Measurements from ENCODE around the gene C7.

Gene C7

DNA sequence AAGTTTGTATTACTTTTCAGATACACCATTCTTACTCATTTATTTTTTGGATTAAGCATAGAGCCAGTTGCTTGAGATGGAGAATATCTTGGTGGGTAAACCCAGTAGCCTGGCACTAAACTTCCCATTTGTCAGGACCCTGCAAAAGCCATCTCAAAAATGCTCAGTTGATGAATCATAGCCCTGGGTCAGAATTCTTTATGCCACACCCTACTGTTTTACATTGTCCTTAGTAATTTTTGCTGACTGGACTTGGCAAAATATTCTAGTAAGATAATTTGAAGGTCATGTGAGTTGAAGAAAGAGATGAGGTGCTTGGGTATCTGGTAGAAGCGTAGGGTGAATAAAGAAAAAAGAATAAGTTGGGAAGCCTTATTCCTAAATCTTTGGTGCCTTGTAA lies 50.7 kb downstream of the C7 start:
- no peak for TF ChIP-seq MYC (IDR thresholded peaks at IDR 0.05; ENCODE audit: low read depth, low read length)
- TF ChIP-seq, protein P1, sequence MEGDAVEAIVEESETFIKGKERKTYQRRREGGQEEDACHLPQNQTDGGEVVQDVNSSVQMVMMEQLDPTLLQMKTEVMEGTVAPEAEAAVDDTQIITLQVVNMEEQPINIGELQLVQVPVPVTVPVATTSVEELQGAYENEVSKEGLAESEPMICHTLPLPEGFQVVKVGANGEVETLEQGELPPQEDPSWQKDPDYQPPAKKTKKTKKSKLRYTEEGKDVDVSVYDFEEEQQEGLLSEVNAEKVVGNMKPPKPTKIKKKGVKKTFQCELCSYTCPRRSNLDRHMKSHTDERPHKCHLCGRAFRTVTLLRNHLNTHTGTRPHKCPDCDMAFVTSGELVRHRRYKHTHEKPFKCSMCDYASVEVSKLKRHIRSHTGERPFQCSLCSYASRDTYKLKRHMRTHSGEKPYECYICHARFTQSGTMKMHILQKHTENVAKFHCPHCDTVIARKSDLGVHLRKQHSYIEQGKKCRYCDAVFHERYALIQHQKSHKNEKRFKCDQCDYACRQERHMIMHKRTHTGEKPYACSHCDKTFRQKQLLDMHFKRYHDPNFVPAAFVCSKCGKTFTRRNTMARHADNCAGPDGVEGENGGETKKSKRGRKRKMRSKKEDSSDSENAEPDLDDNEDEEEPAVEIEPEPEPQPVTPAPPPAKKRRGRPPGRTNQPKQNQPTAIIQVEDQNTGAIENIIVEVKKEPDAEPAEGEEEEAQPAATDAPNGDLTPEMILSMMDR (IDR thresholded peaks at IDR 0.05; ENCODE audit: low read depth, low read length), result no peak
- TF ChIP-seq POLR2A (IDR thresholded peaks at IDR 0.05; ENCODE audit: extremely low read depth, insufficient read length), result no peak
- TF ChIP-seq, protein P2, sequence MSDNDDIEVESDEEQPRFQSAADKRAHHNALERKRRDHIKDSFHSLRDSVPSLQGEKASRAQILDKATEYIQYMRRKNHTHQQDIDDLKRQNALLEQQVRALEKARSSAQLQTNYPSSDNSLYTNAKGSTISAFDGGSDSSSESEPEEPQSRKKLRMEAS (IDR thresholded peaks at IDR 0.05; ENCODE audit: low read depth, low read length), result no peak
- no peak for DNase-seq (ENCODE audit: low read depth)
- no peak overlapping the region for H3K4me3 ChIP-seq (ENCODE audit: low read depth, low read length)

DNA sequence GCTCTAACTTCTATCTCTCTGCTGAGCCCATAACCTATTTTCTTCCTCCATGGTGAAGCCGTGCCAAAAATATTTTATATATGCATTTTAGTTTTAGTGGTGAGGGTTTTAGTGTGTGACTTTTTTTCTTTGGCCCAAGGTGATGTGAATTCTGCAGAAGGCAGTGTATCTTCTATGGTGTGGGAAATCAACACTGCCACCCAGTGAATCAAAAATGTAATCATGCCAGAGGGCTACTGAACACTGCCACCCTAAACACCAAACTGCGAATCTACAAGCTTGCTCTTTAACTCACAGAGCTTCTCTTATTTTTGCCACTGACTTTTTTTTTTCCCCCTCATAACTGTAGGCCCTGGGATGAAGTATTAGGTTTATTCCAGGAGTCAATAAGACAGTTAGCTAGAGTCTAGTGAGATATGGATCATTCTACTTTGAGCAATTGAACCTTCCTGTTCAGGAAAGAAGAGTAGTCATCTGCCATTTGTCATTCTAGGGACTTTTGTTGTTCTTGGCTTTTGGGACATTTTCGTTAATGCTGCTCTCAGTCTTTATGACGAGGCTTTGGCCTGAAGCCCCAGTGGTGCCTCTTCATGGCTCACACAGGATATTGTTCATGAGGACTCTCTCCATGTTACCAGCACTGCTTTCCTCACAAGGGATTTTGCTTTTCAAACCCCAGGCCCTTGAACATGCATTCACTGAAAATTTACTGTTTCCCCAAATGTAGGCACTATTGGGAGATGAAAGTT lies 53.1 kb downstream of the C7 start:
- TF ChIP-seq, protein P1 (IDR thresholded peaks at IDR 0.05; ENCODE audit: low read depth, low read length), result no peak
- TF ChIP-seq POLR2A (IDR thresholded peaks at IDR 0.05; ENCODE audit: extremely low read depth, insufficient read length) (no peak), MYC (IDR thresholded peaks at IDR 0.05; ENCODE audit: low read depth, low read length) (no peak)
- TF ChIP-seq, protein P2 (IDR thresholded peaks at IDR 0.05; ENCODE audit: low read depth, low read length), result no peak
- no peak for DNase-seq (ENCODE audit: low read depth)
- no peak overlapping the region for H3K4me3 ChIP-seq (ENCODE audit: low read depth, low read length)

DNA sequence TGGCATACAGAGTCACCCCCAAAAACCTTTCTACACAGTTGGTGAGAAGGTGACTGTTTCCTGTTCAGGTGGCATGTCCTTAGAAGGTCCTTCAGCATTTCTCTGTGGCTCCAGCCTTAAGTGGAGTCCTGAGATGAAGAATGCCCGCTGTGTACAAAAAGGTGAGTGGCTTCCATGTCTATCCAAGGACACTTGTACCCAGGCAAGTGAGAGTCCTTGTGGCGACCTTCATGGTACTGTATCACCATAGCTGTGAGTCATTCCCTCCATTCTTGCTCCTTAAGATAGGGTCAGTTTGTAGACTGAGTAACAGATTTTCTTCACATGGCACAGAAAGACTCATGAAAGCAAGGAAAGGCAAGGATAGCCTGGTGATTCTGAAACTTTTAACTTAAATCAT lies 63.1 kb downstream of the C7 start:
- no peak overlapping the region for H3K4me3 ChIP-seq (ENCODE audit: low read depth, low read length)
- TF ChIP-seq, protein P1 (IDR thresholded peaks at IDR 0.05; ENCODE audit: low read depth, low read length), result no peak
- no peak for TF ChIP-seq POLR2A (IDR thresholded peaks at IDR 0.05; ENCODE audit: extremely low read depth, insufficient read length)
- TF ChIP-seq, protein P2 (IDR thresholded peaks at IDR 0.05; ENCODE audit: low read depth, low read length), result no peak
- TF ChIP-seq MYC (IDR thresholded peaks at IDR 0.05; ENCODE audit: low read depth, low read length), result no peak
- no peak for DNase-seq (ENCODE audit: low read depth)

DNA sequence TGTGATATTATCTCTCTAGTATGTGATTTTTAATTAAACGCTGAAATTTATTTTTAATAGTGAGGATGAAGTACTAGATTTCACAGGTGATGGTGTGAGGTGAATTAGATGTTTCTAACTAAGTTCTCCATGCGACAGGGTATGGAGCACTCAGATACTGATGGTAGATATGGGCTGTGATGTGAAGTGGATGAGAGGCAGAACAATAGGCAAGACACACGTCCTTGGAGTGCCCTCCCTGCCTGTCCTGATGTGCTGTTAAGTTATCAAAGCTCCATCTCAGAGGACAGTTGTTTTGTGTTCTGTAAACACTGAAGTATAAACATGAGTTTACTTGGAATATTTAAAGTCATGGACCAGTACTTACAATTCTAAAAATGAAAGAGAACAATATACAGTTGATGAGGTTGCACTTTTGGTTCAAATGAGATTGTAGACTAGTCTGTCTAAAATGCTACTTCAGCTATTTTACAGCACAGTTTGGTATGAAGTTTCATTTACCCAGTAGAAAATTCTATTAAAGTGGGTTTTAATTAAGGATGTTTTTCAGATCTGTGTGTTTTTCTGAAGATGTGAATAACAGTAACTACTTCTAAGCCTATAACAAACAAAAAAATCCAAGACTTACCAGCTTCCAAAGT lies 64.2 kb downstream of the C7 start:
- no peak overlapping the region for H3K4me3 ChIP-seq (ENCODE audit: low read depth, low read length)
- DNase-seq (ENCODE audit: low read depth), result no peak
- TF ChIP-seq POLR2A (IDR thresholded peaks at IDR 0.05; ENCODE audit: extremely low read depth, insufficient read length) (no peak), MYC (IDR thresholded peaks at IDR 0.05; ENCODE audit: low read depth, low read length) (no peak)

DNA sequence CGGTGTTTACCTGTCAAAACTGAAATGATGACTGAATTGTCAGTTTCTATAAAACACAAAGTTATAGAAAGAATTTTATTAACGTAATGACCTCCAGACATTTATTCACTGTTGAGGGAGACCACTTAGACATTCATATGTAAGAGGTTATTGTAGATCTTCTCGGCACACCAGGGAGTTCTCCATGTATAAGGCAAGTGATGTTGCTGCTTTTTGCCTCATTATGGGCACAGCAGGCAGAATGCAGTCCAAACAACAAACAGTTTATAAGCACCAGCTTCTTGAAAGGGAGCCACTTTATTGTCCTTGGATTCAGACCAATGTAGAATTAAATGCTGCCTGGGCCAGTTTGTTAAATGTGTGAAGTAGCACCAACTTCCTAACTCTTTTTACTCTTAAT lies 66.7 kb downstream of the C7 start:
- no peak for DNase-seq (ENCODE audit: low read depth)
- TF ChIP-seq MYC (IDR thresholded peaks at IDR 0.05; ENCODE audit: low read depth, low read length), result no peak
- TF ChIP-seq POLR2A (IDR thresholded peaks at IDR 0.05; ENCODE audit: extremely low read depth, insufficient read length), result no peak
- TF ChIP-seq, protein P2 (IDR thresholded peaks at IDR 0.05; ENCODE audit: low read depth, low read length), result no peak
- TF ChIP-seq, protein P1 (IDR thresholded peaks at IDR 0.05; ENCODE audit: low read depth, low read length), result no peak
- H3K4me3 ChIP-seq (ENCODE audit: low read depth, low read length), result no peak overlapping the region

DNA sequence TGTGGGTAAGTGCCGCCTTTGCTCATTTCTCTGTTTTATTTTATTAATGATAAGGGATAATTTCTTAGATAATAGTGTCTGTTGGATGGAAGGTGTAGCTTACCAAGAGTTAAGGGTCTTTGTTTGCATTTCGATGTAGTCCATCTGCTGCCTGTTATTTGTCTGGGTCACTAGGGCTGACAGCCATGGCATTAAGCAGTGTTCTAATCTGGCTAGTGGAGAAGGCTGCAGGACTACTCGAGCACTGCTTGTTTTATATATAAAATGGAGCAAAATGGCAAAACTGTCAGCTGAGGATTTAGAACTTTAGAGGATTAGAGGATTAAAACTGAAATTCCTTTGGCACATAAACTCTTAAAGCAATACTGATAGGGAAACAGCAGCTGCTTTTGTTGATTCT lies 67.5 kb downstream of the C7 start:
- no peak for DNase-seq (ENCODE audit: low read depth)
- TF ChIP-seq MYC (IDR thresholded peaks at IDR 0.05; ENCODE audit: low read depth, low read length), result no peak
- TF ChIP-seq, protein P1 (IDR thresholded peaks at IDR 0.05; ENCODE audit: low read depth, low read length), result no peak
- no peak for TF ChIP-seq POLR2A (IDR thresholded peaks at IDR 0.05; ENCODE audit: extremely low read depth, insufficient read length)
- TF ChIP-seq, protein P2 (IDR thresholded peaks at IDR 0.05; ENCODE audit: low read depth, low read length), result no peak
- no peak overlapping the region for H3K4me3 ChIP-seq (ENCODE audit: low read depth, low read length)

Data from NB4 (cell line).